ENCODE data around the gene COX7C. TPM values are rescaled to one million over a fixed set of nuclear protein-coding genes. Genes with fewer than 3 reads are reported as not detected.

The COX7C gene
- total and polyA plus RNA-seq, 2 donors (not counting 1 experiment from before 2014, with no cell fraction given), result 338 to 346 TPM

DNA sequence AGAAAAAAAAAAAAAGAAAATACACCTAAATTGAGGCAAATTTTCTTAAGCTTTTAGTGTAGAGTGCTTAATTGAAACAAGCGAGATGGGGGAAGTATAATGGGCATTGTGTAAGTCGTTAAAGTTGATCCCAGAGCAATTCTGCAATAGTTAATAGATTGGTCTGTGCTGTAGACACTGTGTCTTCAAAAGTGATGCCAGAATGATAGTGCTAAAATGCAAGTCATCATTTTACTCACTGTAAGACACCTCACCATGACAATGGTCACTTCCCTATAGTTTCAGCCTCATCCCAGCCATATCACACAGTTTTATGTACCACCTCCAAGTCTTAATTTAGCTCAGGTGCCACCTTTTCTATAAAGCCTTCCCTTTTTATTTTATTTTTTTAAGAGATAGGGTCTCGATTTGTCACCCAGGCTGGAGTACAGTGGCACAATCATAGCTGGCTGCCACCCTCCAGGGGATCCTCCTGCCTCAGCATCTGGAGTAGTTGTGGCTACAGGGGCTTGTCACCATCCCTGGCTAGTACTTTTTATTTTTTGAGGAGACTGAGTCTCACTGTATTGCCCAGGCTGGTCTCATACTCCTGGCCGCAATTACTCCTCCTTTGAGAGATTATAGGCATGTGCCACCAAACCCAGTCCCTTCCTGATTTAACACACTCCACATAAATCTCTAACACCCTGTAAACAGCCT is 6.2 kb downstream of the COX7C start:
- H3K27ac Mint-ChIP-seq, result no peak overlapping the region

GRCh38 chr5:86625148-86625547 is 7.4 kb downstream of the COX7C start:
- Histone ChIP-seq H3K9me3 (ENCODE audit: control extremely low read depth in 1 of 3, control insufficient read depth in 2 of 3, insufficient read depth in 1 of 3, low read length in 2 of 3) (no peaks in the 10 kb centered on the region), H3K9ac (ENCODE audit: low read length) (no peak overlapping the region), H3K4me2 (replicated peaks; ENCODE audit: low read depth, low read length, poor library complexity, severe bottlenecking) (no peak overlapping the region), H3K4me1 (ENCODE audit: control insufficient read depth in 2 of 2, insufficient read depth in 2 of 2, low read length in 2 of 2) (no peaks in the 10 kb centered on the region), H3K27ac (ENCODE audit: low read length in 2 of 2) (no peak overlapping the region), H4K20me1 (ENCODE audit: control insufficient read depth, insufficient read depth, low read length, poor library complexity, severe bottlenecking) (no peaks in the 10 kb centered on the region), H3K79me2 (ENCODE audit: control insufficient read depth, insufficient read depth, low read length) (no peaks in the 10 kb centered on the region), H3K36me3 (replicated peaks in 1 of 2; ENCODE audit: control extremely low read depth in 1 of 2, control insufficient read depth in 1 of 2, extremely low read depth in 1 of 2, insufficient read depth in 2 of 2, low read length in 1 of 2) (peaks cover 2 to 19% of the 10 kb centered on the region in 2 experiments), H3K27me3 (replicated peaks in 1 of 4; ENCODE audit: control extremely low read depth in 1 of 4, control insufficient read depth in 3 of 4, insufficient read depth in 4 of 4, low read length in 3 of 4) (peaks cover 0 to 8% (median 2%) of the 10 kb centered on the region in 4 experiments), H3K4me3 (ENCODE audit: control extremely low read depth in 1 of 5, extremely low read depth in 1 of 5, insufficient read depth in 1 of 5, low read depth in 2 of 5, low read length in 4 of 5) (no peak overlapping the region), H2AFZ (ENCODE audit: insufficient read depth, low read depth, low read length, poor library complexity, severe bottlenecking) (no peak overlapping the region)
- Mint-ChIP-seq H3K27ac (no peak overlapping the region), H3K27me3 (peaks cover 15% of the 10 kb centered on the region), H3K4me1 (peaks cover under 1% of the 10 kb centered on the region), H3K9me3 (ENCODE audit: insufficient read depth) (no peaks in the 10 kb centered on the region), H3K4me3 (no peak overlapping the region)
- POLR2A ChIA-PET, result no interaction called here
- CTCF ChIA-PET, result no interaction called here
- DNase-seq (no peak), ATAC-seq (ENCODE audit: low read depth) (no peak)
- whole genome bisulfite sequencing (ENCODE audit: insufficient coverage), result no CpG with 5 or more reads among the region's 2 CpGs
- intact Hi-C loops (cut with micrococcal nuclease), result no loop called here
- TF ChIP-seq EZH2 (IDR thresholded peaks at IDR 0.05; ENCODE audit: borderline replicate concordance, insufficient read depth, low read depth, low read length, poor library complexity, severe bottlenecking), result no peak

More for the DNA sequence above, 6.2 kb downstream of the COX7C start:
- Histone ChIP-seq H3K4me3 (ENCODE audit: control extremely low read depth in 1 of 5, extremely low read depth in 1 of 5, insufficient read depth in 1 of 5, low read depth in 2 of 5, low read length in 4 of 5) (no peak overlapping the region), H4K20me1 (ENCODE audit: control insufficient read depth, insufficient read depth, low read length, poor library complexity, severe bottlenecking) (no peaks in the 10 kb centered on the region), H3K4me2 (replicated peaks; ENCODE audit: low read depth, low read length, poor library complexity, severe bottlenecking) (no peak overlapping the region), H3K27me3 (replicated peaks in 1 of 4; ENCODE audit: control extremely low read depth in 1 of 4, control insufficient read depth in 3 of 4, insufficient read depth in 4 of 4, low read length in 3 of 4) (peaks cover 0 to 5% (median 1%) of the 10 kb centered on the region in 4 experiments), H3K79me2 (ENCODE audit: control insufficient read depth, insufficient read depth, low read length) (peaks cover under 1% of the 10 kb centered on the region), H2AFZ (ENCODE audit: insufficient read depth, low read depth, low read length, poor library complexity, severe bottlenecking) (no peak overlapping the region), H3K4me1 (ENCODE audit: control insufficient read depth in 2 of 2, insufficient read depth in 2 of 2, low read length in 2 of 2) (peaks cover 5 to 7% of the 10 kb centered on the region in 2 donors), H3K9ac (ENCODE audit: low read length) (no peak overlapping the region), H3K9me3 (ENCODE audit: control extremely low read depth in 1 of 3, control insufficient read depth in 2 of 3, insufficient read depth in 1 of 3, low read length in 2 of 3) (no peaks in the 10 kb centered on the region), H3K27ac (ENCODE audit: low read length in 2 of 2) (no peak overlapping the region), H3K36me3 (replicated peaks in 1 of 2; ENCODE audit: control extremely low read depth in 1 of 2, control insufficient read depth in 1 of 2, extremely low read depth in 1 of 2, insufficient read depth in 2 of 2, low read length in 1 of 2) (peaks cover 4 to 27% of the 10 kb centered on the region in 2 experiments)
- ChIA-PET POLR2A (no interaction called here), CTCF (no interaction called here)
- no peaks in the 10 kb centered on the region for H3K9me3 Mint-ChIP-seq (ENCODE audit: insufficient read depth)
- 88% methylated on average over 3 of the region's 4 CpGs for WGBS (ENCODE audit: insufficient coverage)
- intact Hi-C loops (cut with micrococcal nuclease), result no loop called here
- peaks cover 8% of the 10 kb centered on the region for H3K27me3 Mint-ChIP-seq
- ATAC-seq (ENCODE audit: low read depth) (no peak), DNase-seq (no peak)
- no peak overlapping the region for H3K4me3 Mint-ChIP-seq
- TF ChIP-seq EZH2 (IDR thresholded peaks at IDR 0.05; ENCODE audit: borderline replicate concordance, insufficient read depth, low read depth, low read length, poor library complexity, severe bottlenecking), result no peak
- TF ChIP-seq, protein P1, sequence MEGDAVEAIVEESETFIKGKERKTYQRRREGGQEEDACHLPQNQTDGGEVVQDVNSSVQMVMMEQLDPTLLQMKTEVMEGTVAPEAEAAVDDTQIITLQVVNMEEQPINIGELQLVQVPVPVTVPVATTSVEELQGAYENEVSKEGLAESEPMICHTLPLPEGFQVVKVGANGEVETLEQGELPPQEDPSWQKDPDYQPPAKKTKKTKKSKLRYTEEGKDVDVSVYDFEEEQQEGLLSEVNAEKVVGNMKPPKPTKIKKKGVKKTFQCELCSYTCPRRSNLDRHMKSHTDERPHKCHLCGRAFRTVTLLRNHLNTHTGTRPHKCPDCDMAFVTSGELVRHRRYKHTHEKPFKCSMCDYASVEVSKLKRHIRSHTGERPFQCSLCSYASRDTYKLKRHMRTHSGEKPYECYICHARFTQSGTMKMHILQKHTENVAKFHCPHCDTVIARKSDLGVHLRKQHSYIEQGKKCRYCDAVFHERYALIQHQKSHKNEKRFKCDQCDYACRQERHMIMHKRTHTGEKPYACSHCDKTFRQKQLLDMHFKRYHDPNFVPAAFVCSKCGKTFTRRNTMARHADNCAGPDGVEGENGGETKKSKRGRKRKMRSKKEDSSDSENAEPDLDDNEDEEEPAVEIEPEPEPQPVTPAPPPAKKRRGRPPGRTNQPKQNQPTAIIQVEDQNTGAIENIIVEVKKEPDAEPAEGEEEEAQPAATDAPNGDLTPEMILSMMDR (IDR thresholded peaks at IDR 0.05), result no peak
- H3K4me1 Mint-ChIP-seq, result peaks cover 11% of the 10 kb centered on the region
